RWPE1 (cell line): ENCODE results near the gene TNRC6C.

Experiments used
- CTCF ChIA-PET: fragments of 350-600 bp; sonication (Branson Sonifier 250); formaldehyde crosslinking; extraction: SDS; loops from one replicate; lab custom pipeline; 2021; lab: Yijun Ruan, JAX
- POLR2A ChIA-PET: fragments of 400-600 bp; formaldehyde crosslinking; extraction: SDS; loops from one replicate; lab custom pipeline; 2020; ENCODE audit warnings: antibody characterized with exemption; ENCODE audit not compliant: low non-redundant PET; lab: Yijun Ruan, JAX
- DNase-seq: peaks from one replicate; pipeline ENCODE4 v3.0.0; 2012; ENCODE audit warnings: low spot score
- H3K27ac ChIP-seq: fragments of 450-650 bp; 2 replicates; pipeline ENCODE4 v1.5.1; 2017
- CTCF ChIP-seq: fragments of 450-650 bp; conservative IDR thresholded peaks from 2 replicates; pipeline ENCODE4 v1.5.1; 2017; ENCODE audit warnings: low read depth, mild to moderate bottlenecking

TNRC6C gene

GRCh38 chr17:78132084-78132676 lies 173.7 kb downstream of the TNRC6C start:
- H3K27ac ChIP-seq, result peak overlapping the region; percentile 44
- POLR2A ChIA-PET, result no interaction called here
- CTCF ChIA-PET, result interaction anchor here (1.0 kb wide), 1 partner anchor 54 kb away, joined by 5 read pairs; the partner anchor contains the start of gene TK1
- TF ChIP-seq CTCF, result no peak
- no peak for DNase-seq

- no peak for DNase-seq
- ChIA-PET CTCF (no interaction called here), POLR2A (no interaction called here)
- TF ChIP-seq CTCF, result no peak
- H3K27ac ChIP-seq, result peak overlapping the region; percentile 44
Observed at GRCh38 chr17:78132767-78133178, 174.3 kb downstream of the TNRC6C start.

- CTCF ChIA-PET, result interaction anchor here (1.3 kb wide), 1 partner anchor 53 kb away, joined by 3 read pairs; no protein-coding TSS in a partner anchor
- peak overlapping the region; percentile 44 for H3K27ac ChIP-seq
- no peak for TF ChIP-seq CTCF
- POLR2A ChIA-PET, result no interaction called here
- no peak for DNase-seq
Observed at GRCh38 chr17:78133179-78133951, 174.9 kb downstream of the TNRC6C start.

GRCh38 chr17:78133971-78134898 lies 175.7 kb downstream of the TNRC6C start:
- ChIA-PET CTCF (interaction anchor here (0.6 to 1.3 kb wide), 5 partner anchors 10 to 835 kb away, joined by 3 read pairs; no protein-coding TSS in a partner anchor), POLR2A (no interaction called here)
- DNase-seq, result no peak
- peak overlapping the region; percentile 44; the same call in 1 of the 2 replicates for H3K27ac ChIP-seq
- TF ChIP-seq CTCF, result peak; percentile 41

GRCh38 chr17:78134899-78135385 lies 176.4 kb downstream of the TNRC6C start:
- CTCF ChIA-PET, result interaction anchor here (0.6 to 1.3 kb wide), 5 partner anchors 10 to 834 kb away, joined by 3 read pairs; no protein-coding TSS in a partner anchor
- POLR2A ChIA-PET, result no interaction called here
- no peak for DNase-seq
- H3K27ac ChIP-seq, result no peak overlapping the region
- TF ChIP-seq CTCF, result no peak
